Erythroblast (primary cell): ENCODE results near the gene BICRA.

Experiments
- GATA1 ChIP-seq: IDR thresholded peaks from 2 replicates; pipeline ENCODE4 v1.6.1; 2011; ENCODE audit warnings: low read depth, mild to moderate bottlenecking, control low read depth, low read length, moderate library complexity
- POLR2A ChIP-seq: IDR thresholded peaks from 2 replicates; pipeline ENCODE4 v1.6.1; 2011; ENCODE audit warnings: mild to moderate bottlenecking, low read length

- no peak for TF ChIP-seq GATA1
- no peak for TF ChIP-seq POLR2A
Measured at GRCh38 chr19:47657719-47658118, 48.8 kb downstream of the BICRA start.
